ENCODE results near the gene ZNF529. TPM values are rescaled to one million over a fixed set of nuclear protein-coding genes. Genes with fewer than 3 reads are reported as not detected.

ZNF529 gene
- total RNA-seq, 4 donors from 2014 or later, result 3.2 to 12.8 (median 3.6) TPM

DNA sequence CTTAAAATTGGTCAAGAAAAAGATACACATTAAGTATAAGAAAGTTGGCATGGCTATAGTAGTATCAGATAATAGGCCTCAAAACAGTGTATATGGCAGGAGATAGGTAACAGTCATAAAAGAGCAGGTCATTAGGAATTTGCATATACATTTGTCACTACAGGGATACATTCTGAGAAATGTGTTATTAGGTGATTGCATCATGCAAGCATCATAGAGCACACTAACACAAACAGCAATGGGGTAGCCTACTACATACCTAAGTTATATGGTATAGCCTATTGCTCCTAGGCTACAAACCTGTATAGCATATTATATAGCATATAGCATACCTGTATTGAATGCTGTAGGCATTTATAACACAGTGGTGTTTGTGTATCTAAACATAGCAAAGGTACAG is 6.2 kb upstream of the ZNF529 start:
- H3K9me3 ChIP-seq, result peaks cover 0 to 65% (median 0%) of the 10 kb centered on the region in 3 donors
- H3K4me1 ChIP-seq, result peaks cover 0 to 8% (median 4%) of the 10 kb centered on the region in 3 donors
- no peak overlapping the region for H3K27ac ChIP-seq
- H3K36me3 ChIP-seq, result peaks cover 15 to 82% (median 29%) of the 10 kb centered on the region in 3 donors
- DNase-seq, result no peak
- H3K27me3 ChIP-seq, result no peaks in the 10 kb centered on the region
- intact Hi-C loops (cut with DNase I), result no loop called here
- TF ChIP-seq POLR2A (IDR thresholded peaks at IDR 0.05), result no peak
- no peak for TF ChIP-seq CTCF (IDR thresholded peaks at IDR 0.05)
- H3K4me3 ChIP-seq, result no peak overlapping the region

GRCh38 chr19:36577271-36577996 is 4.3 kb upstream of the ZNF529 start:
- Histone ChIP-seq H3K27ac (no peak overlapping the region), H3K4me3 (no peak overlapping the region), H3K4me1 (peaks cover 0 to 15% (median 9%) of the 10 kb centered on the region in 3 donors), H3K27me3 (no peaks in the 10 kb centered on the region), H3K9me3 (peaks cover 0 to 55% (median 0%) of the 10 kb centered on the region in 3 donors), H3K36me3 (peaks cover 15 to 72% (median 29%) of the 10 kb centered on the region in 3 donors)
- intact Hi-C loops (cut with DNase I), result no loop called here
- DNase-seq, result no peak
- TF ChIP-seq POLR2A (IDR thresholded peaks at IDR 0.05) (no peak), CTCF (IDR thresholded peaks at IDR 0.05) (no peak)
- 95 to 98% methylated on average over 3 of the region's 3 CpGs for WGBS, 2 donors

DNA sequence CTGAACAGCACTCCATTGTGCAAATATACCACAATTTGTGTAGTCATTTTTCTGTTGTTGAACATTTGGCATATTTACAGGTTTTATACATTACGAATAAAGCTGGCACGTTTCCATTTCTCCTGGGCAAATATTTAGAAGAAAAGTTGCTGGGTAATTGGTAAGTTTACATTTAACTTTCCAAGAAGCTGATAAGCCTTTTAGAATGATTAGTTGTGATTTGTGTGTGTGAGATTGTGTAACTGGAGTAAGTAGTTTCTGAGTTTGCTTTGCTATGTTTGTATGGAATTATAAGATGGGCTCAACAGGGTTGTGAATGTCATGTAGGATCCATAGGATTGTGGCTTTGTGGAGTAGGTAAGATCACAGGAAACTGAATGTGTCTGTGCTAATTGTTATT is 1.6 kb upstream of the ZNF529 start:
- H3K4me3 ChIP-seq, result peak overlapping the region in 1 of 4 donors; percentile 94
- H3K36me3 ChIP-seq, result peaks cover 15 to 67% (median 23%) of the 10 kb centered on the region in 3 donors
- DNase-seq, result no peak
- TF ChIP-seq POLR2A (IDR thresholded peaks at IDR 0.05) (no peak), CTCF (IDR thresholded peaks at IDR 0.05) (no peak)
- WGBS, 2 donors, result 34 to 53% methylated on average over 2 of the region's 2 CpGs
- no peaks in the 10 kb centered on the region for H3K27me3 ChIP-seq
- intact Hi-C loops (cut with DNase I), result no loop called here
- peaks cover 0 to 38% (median 0%) of the 10 kb centered on the region in 3 donors for H3K9me3 ChIP-seq
- peaks cover 4 to 22% (median 12%) of the 10 kb centered on the region in 3 donors for H3K4me1 ChIP-seq
- H3K27ac ChIP-seq, result peak overlapping the region in 1 of 4 donors; percentile 89

DNA sequence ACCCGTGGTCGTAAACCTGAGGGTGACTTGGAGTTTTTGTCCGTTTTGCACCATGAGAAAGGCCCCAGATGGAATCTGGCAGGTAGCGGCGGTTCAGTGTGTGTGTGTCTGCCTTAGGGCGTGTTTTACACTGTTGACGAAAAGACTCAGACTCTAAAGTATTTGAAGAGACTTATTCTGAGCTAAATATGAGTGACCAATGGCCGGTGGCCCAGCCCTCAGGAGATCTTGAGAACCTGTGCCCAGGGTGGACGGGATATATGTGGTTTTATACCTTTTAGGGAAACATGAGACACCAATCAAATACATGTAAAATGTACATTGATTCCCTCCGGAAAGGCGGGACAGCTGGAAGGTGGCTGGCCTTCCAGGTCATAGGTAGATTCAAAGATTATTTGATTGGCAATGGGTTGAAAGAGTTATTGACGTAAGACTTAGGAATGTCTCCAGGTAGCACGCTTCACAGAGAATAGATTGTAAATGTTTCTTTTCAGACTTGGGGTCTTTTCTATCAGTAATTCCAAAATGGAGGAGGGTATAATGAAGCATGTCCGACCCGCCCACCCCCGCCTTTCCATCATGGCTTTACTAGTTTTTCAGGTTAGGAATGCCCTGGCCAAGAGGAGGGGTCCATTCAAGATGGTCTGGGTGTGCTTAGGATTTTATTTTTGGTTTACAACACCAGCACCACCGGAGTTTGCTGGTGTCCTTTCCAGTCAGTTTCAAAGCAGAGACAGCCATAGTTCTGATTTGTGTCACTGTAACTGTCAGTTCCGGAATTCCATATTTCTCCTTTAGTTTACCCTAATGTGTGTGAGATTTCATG is 1.0 kb upstream of the ZNF529 start:
- no peak for DNase-seq
- peak overlapping the region; percentile 88 to 93 (median 90) for H3K27ac ChIP-seq
- H3K4me3 ChIP-seq, result peak overlapping the region; percentile 86 to 94 (median 89)
- intact Hi-C loops (cut with DNase I), result no loop called here
- peaks cover 12 to 67% (median 18%) of the 10 kb centered on the region in 3 donors for H3K36me3 ChIP-seq
- peaks cover 4 to 22% (median 12%) of the 10 kb centered on the region in 3 donors for H3K4me1 ChIP-seq
- no peaks in the 10 kb centered on the region for H3K27me3 ChIP-seq
- 22 to 25% methylated on average over 14 to 17 of the region's 18 CpGs for WGBS, 2 donors
- TF ChIP-seq CTCF (IDR thresholded peaks at IDR 0.05) (no peak), POLR2A (IDR thresholded peaks at IDR 0.05) (no peak)
- H3K9me3 ChIP-seq, result peaks cover 0 to 38% (median under 1%) of the 10 kb centered on the region in 3 donors

DNA sequence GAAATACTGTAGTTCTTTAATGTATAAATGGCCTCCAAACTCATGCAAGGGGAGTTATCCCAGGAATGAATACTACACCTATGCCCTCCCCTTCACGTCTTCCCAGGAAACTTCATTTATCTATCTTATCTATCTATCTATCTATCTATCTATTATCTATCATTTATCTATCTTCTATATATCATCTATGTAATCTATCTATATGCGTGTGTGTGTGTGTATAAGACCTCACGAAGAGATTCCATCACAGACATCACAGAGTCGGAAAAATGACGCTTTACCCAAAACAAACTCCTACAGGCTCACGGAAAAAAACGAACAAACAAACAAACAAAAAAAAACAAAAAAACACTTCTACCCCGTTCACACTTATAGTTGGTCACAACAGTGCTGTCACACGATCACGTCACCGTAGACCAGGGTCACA is 486 bp downstream of the ZNF529 start:
- no peak for DNase-seq
- WGBS, 2 donors, result 0 to 2% methylated on average over 11 of the region's 11 CpGs
- intact Hi-C loops (cut with DNase I), result no loop called here
- H3K9me3 ChIP-seq, result peaks cover 0 to 38% (median 14%) of the 10 kb centered on the region in 3 donors
- TF ChIP-seq POLR2A (IDR thresholded peaks at IDR 0.05) (no peak), CTCF (IDR thresholded peaks at IDR 0.05) (no peak)
- H3K27ac ChIP-seq, result peak overlapping the region; percentile 88 to 93 (median 90)
- H3K4me3 ChIP-seq, result peak overlapping the region; percentile 86 to 94 (median 89)
- peaks cover 4 to 22% (median 12%) of the 10 kb centered on the region in 3 donors for H3K4me1 ChIP-seq
- H3K36me3 ChIP-seq, result peaks cover 8 to 67% (median 12%) of the 10 kb centered on the region in 3 donors
- no peaks in the 10 kb centered on the region for H3K27me3 ChIP-seq
